HG02763 (cell line): ENCODE data around the gene ATAD1.
A peak's percentile ranks its signal among the peaks of the same experiment; 100 is the strongest.
"Not testable (repeated sequence)": the region's sequence is repeated elsewhere in the genome, so short reads cannot be mapped to it uniquely, and the experiment has no call there.

Source experiments
- ATAC-seq: cut with Tn5 transposase; IDR thresholded peaks from one replicate; pipeline ENCODE4 v1.9.1; 2021; ENCODE audit warnings: mild to moderate bottlenecking, moderate library complexity; ENCODE audit not compliant: unreplicated experiment

The ATAD1 gene, protein sequence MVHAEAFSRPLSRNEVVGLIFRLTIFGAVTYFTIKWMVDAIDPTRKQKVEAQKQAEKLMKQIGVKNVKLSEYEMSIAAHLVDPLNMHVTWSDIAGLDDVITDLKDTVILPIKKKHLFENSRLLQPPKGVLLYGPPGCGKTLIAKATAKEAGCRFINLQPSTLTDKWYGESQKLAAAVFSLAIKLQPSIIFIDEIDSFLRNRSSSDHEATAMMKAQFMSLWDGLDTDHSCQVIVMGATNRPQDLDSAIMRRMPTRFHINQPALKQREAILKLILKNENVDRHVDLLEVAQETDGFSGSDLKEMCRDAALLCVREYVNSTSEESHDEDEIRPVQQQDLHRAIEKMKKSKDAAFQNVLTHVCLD

DNA sequence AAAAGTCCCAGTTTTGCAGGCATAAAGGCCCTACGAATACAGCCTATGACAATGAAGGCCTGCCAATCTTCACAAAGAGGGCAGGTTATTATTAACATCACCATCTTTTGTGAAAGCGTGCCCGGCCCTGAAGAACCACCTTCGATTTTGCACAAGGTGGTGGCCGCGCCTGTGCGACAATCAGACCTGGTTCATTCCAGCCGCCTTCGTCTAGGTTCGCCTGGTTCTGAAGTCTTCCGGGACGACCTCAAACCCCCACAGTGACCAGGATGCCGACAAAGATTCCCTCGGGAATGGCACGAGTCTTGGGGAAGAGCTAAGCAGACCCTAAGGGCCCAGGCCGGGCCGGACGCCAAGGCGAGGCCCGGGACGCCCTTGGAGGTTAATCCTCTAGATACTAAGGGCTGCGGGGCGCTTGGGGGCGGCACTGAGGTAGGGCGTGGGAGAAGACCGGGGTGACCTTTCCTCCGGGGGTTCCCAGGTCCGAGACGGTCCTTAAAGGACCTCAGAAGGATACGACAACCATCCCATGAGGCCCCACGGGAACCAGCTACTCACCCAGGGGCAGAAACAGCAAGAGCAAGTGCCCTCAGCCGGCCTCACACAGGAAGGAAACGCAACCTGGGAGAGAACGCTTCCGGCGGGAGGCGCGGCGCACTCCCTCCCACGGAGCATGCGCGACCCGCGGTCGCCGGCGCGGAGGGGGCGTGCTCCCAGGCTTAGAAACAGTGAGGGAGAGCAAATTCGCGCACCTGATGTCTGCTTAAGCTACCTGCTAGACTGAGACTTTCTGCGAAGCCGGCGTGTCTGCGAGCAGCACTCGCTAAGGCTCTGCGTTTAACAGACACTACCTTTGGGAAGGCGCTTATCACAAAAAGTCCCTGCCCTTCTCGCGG, at the start of gene ATAD1:
Gene ATAD1, minus strand, starts transcription at position 618 of the 896 bp plus-strand sequence. CDS start 3,627 bp downstream, outside the sequence.
- peak; percentile 83 for ATAC-seq

DNA sequence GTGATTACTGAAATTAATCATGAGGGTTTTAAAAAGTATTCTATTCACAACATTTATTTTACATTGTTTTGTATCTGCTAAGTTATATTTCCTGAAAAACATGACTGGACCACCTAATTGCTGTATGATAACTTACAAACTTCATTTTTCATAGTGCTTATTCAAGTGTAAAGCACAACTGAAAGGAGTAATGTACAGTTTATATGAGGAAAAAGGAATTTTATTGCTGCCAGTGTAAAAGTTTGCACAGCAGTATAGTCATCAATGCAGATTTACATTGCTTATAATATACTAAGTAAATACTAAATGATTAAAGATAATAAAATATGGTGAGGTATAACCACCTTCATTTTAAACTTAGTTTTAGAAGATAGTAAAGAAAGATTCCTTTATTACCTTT, 49.4 kb upstream of the ATAD1 start:
- ATAC-seq, result no peak

DNA sequence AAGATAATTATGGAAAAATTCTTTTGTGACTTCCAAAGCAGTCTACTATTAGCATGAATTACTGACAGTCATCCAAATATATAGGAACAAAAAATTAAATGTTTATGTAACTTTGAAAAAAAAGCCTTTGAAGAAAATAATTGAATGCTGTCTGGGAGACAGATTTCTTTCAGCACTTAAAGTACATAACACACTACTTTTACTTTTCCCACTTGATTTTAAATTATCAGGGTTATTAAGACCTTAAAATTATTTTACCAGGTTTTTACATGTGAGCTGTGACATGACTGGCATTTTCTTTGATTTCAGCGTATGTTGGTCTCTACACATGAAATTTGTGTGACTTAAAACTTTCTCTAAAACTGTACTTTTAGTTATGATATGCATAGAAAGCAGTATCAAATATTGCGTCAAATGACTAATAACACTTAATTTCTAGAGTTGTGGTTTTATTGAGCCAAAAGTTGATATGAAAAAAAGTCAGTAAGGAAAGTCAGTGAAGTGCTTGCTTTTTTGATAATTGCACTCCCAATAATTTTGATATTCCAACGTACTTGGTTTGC, 48.5 kb upstream of the ATAD1 start:
- no peak for ATAC-seq

DNA sequence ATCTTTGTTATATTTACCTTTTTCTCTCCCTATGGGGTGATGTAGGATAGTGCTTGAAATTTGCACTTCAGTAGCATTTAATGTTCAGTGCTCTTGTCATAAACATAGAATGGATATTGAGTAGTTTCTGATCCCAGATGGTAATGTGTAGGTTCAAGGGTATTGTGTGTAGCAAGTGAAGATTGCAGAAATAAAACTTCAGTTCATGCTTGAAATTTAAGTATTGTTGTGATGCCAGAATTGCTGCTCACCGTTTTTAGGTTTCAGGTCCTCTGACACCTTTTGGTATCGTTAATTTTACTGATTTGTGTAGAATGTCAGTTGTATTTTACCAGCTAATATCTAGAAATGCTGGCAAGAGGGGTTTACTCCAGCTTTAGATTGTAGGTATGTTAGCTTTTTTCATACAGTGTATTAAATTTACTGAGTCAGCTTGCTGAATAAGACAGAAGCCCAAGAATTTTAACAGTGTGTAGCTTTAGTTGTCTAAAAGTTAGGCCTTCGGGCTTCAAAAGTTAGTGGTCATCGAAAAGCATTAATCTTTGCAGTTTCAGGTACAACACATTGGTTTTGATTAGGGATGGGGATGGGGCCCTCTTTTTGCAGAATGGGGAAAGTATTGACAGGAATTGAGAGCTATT, 47.3 kb upstream of the ATAD1 start:
- ATAC-seq, result no peak

DNA sequence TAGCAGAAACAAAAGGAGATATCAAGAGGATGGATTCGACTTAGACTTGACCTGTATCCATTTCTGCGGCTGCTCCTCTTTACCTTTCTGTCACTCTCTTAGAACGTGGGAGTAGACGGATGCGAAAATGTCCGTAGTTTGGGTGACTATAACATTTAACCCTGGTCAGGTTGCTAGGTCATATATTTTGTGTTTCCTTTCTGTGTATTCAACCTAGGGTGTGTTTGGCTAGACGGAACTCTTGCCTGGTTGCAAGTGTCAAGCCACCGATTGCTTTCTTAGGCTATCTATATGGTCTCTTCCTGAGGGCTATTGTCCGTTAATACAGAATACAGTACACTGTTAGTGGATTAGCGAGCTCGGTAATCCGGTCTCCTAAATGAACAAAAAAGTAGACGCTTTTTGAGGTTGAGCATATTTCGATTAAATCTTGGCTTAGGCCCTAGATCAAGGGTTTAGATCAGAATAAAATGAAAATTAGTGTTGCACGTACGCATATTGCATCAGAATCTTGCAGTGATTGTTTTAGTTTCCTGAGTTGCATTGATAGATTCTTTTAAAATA, 46.6 kb upstream of the ATAD1 start:
- ATAC-seq, result no peak

DNA sequence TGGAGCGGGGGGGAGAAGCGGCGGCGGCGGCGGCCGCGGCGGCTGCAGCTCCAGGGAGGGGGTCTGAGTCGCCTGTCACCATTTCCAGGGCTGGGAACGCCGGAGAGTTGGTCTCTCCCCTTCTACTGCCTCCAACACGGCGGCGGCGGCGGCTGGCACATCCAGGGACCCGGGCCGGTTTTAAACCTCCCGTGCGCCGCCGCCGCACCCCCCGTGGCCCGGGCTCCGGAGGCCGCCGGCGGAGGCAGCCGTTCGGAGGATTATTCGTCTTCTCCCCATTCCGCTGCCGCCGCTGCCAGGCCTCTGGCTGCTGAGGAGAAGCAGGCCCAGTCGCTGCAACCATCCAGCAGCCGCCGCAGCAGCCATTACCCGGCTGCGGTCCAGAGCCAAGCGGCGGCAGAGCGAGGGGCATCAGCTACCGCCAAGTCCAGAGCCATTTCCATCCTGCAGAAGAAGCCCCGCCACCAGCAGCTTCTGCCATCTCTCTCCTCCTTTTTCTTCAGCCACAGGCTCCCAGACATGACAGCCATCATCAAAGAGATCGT, 46.0 kb upstream of the ATAD1 start:
- ATAC-seq, result not testable (repeated sequence)

DNA sequence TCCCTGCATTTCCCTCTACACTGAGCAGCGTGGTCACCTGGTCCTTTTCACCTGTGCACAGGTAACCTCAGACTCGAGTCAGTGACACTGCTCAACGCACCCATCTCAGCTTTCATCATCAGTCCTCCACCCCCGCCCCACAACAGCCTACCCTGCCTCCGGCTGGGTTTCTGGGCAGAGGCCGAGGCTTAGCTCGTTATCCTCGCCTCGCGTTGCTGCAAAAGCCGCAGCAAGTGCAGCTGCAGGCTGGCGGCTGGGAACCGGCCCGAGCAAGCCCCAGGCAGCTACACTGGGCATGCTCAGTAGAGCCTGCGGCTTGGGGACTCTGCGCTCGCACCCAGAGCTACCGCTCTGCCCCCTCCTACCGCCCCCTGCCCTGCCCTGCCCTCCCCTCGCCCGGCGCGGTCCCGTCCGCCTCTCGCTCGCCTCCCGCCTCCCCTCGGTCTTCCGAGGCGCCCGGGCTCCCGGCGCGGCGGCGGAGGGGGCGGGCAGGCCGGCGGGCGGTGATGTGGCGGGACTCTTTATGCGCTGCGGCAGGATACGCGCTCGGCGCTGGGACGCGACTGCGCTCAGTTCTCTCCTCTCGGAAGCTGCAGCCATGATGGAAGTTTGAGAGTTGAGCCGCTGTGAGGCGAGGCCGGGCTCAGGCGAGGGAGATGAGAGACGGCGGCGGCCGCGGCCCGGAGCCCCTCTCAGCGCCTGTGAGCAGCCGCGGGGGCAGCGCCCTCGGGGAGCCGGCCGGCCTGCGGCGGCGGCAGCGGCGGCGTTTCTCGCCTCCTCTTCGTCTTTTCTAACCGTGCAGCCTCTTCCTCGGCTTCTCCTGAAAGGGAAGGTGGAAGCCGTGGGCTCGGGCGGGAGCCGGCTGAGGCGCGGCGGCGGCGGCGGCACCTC, 45.3 kb upstream of the ATAD1 start, which contains the start of the genes KLLN and PTEN:
Gene KLLN, minus strand, starts transcription at position 481 of the 891 bp plus-strand sequence. CDS start 1,046 bp downstream, outside the sequence.
Gene PTEN, plus strand, starts transcription at position 573 of the 891 bp plus-strand sequence. CDS start 845 bp downstream, outside the sequence.
- peak; percentile 34 for ATAC-seq

DNA sequence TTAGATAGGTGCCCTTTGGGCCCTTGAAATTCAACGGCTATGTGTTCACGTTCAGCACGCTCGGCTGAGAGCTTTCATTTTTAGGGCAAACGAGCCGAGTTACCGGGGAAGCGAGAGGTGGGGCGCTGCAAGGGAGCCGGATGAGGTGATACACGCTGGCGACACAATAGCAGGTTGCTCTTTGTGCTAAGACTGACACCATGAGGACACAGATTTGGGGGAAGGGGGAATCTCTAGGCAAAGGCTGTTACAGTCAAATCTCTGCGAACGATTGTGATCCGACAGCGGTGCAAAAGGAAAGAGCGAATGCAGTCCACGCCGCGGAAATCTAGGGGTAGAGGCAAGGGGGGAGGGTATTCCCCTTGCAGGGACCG, 44.6 kb upstream of the ATAD1 start:
- peak; percentile 6 for ATAC-seq

DNA sequence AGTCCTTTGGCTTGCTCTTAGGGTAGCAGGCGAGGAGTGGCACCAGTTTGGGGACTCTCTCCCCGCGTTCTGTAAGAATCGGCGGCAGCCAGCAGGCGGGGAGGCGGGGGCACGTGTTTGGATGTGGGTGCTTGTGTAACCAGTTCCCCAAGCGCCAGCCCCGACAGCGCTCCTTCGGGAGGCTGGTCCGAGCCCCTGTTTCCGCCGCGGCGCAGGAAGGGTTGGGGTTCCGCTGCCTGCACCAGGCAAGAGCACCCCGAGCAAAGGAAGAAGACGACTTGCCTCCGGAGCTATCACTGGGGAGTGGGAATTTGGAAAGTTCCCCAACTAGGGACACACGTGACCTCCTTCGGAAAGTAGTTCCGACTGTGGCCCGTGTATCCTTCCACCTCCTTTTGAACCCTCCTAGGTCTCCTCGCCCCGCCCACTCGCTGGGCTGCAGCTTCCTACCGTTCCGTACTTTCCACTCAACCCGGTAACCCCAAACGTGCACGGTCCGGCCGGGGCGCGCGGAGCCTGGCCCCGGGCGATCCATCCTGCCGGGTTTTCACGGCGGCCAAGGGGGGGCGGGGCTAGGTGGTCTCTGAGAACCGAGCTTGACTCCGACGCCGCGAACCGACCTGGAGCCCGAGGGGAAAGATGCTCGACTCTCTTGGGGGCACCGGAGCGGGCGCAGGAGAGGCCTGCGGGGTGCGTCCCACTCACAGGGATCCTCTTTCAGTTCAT, 44.1 kb upstream of the ATAD1 start:
- peak; percentile 53 for ATAC-seq

DNA sequence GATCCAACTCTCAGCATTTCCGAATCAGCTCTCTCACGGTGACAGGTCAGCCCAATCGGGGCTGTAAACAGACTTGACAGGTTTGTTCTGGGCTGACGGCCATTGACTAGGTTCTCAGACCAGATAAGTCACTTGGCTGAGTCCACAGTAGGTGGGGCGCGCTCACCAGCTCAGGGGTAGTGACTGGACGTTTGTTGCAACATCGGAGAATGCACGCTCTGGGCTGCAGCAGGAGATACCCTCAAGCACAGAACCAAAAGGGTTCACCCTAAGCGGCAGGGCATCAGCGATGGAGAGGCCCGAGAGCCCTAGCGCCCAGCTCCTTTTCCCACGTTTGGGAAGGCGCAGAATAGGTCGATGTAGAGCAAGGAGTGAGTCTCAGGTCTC, 43.5 kb upstream of the ATAD1 start:
- ATAC-seq, result peak; percentile 16

DNA sequence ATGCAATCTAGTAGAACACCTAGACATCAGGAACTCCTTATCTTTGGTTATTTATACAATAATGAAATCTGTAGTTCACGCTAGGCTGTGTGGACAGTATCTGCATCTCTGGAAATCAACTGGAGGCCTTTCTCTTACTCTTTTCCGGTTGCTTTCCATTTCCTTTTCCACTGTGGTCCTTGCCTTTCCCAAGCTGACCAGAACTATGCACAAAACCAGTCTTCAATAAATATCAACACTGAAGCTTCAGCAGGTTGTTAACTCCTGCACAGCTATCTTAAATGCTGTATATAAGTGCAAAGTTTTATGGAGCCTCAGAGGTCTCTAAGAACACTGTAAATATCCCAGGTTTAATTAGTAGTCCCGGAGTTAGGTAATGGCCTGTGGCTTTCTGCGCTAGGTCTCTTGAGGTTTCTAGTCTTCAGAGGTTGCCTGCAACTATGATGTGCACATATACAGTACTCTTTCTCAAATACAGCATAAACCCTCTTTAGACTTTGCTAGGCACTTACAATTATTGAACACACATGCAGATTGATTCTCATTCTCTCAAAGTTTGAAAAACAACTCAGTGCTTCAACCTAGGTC, 42.9 kb upstream of the ATAD1 start:
- no peak for ATAC-seq

DNA sequence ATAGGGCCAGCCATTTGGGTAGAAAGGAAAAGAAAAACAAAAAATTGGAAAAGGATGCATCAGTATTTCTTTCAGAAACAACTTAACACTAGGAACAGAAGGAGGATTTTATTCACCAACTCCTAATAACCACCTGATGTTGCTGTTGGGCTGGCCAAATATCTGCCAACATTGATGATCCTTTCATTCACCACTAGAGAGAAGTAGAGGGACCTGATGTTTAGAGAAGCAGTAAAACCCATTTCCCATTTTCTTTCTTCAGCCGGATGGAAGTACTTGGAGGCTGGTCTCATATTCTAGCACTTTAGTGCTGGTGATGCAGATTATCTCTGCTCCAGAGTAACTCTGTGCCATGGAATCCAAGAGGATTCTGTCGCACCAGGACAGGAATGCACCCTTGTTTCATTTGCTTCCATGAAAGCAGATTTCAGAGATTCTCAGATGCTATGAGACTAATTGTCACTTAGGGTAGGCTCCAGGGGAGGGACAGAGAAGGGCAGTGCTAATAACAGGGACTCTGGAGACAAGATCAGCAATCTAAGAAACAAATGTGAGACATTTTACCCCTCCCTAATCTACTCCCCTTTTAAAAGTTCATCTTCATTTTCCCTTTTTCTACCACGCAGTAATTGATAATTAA, 42.2 kb upstream of the ATAD1 start:
- no peak for ATAC-seq

DNA sequence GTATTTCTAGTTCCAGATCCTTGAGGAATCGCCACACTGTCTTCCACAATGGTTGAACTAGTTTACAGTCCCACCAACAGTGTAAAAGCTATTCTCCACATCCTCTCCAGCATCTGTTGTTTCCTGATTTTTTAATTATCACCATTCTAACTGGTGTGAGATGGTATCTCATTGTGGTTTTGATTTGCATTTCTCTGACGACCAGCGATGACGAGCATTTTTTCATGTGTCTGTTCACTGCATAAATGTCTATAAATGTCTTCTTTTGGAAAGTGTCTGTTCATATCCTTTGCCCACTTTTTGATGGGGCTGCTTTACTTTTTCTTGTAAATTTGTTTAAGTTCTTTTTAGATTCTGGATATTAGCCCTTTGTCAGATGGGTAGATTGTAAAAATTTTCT, 37.6 kb upstream of the ATAD1 start:
- ATAC-seq, result not testable (repeated sequence)

DNA sequence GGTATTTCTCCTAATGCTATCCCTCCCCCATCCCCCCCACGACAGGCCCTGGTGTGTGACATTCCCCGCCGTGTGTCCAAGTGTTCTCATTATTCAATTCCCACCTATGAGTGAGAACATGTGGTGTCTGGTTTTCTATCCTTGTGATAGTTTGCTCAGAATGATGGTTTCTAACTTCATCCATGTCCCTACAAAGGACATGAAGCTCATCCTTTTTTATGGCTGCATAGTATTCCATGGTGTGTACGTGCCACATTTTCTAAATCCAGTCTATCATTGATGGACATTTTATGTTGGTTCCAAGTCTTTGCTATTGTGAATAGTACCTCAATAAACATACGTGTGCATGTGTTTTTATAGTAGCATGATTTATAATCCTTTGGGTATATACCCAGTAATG, 37.2 kb upstream of the ATAD1 start:
- not testable (repeated sequence) for ATAC-seq

DNA sequence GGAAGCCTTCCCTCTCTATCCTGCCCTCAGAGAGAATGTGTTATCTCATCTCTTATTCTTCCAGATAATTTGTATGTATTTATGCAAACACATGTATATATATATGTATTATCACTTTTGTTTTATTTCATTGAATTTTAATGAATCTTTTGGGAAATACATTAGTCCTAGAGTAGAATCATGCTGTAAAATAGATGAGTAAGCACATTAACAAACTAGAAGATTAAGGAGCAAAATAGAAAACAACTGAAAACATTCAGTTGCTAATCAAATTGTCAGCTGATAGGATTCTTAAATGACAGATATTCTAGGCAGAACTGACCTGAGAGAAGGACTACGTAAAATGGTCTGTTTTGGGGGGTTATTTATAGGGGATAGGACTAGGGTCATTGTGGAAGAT, 34.1 kb upstream of the ATAD1 start:
- no peak for ATAC-seq

DNA sequence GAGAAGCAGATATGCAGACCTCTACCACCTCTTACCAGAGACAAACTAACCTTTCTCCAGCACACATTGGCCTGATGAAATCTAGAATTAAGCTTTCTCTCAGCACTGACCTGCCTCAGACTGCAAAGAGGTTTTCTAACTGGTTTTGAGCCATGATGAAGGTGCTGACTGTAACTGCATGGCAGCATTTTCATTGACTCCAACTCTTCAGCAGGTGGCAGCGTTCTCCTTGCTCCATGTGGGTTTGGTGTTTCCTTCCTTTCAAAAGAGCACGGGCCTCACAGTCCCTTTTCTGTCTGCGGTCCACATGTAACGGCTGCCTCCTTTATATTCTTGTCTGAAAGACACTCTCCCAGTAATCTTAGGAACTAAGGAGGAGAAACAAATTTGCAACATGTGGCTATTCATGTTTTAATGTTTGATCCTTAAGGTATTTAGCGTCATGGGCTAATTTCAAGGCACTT, 32.7 kb upstream of the ATAD1 start:
- no peak for ATAC-seq

DNA sequence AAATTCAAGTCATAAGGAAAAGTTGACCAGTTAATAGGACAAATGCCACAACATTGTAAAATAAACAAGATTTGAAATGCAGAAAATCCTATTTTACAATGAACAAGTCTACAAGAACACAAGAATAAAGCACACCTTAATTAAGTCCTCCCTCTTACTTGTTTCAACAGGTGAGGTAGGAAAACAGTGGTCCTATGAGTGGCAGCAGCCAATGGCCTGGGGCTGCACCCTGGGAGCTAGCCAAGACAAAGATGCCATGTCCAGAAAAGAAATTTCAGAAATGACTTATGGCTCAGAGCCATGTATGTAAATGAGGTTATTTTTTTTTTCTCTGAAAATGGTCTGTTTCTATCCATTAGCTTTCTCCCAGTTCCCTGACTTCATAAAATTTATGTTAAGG, 31.0 kb upstream of the ATAD1 start:
- no peak for ATAC-seq

DNA sequence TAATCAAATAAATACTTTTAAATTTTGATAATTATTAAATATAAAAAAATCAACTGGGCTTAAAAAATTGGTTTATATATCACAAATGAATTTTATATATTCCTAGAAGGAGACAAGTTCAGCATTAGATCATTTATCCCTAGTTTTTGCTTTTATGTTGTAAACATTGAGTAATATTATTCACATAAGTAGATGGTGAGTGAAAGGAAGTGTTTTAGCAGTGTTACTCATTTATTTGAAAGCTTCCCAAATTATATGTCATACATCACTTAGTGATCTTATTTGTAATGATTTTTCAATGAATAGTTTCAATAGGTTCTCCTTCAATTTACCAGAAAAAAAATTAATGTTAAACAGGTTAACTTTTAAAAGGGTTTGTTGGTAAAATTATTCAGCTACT, 29.5 kb upstream of the ATAD1 start:
- ATAC-seq, result no peak
